Endodermal cell (in vitro differentiated cells): ENCODE measurements around the gene FAM43A. TPM values are rescaled to one million over a fixed set of nuclear protein-coding genes. Genes with fewer than 3 reads are reported as not detected.

Experiments used
- DNase-seq: peaks from one replicate; pipeline ENCODE4 v3.0.0-alpha.2; 2017
- H3K27ac ChIP-seq: 2 replicates; pipeline ENCODE4 v1.5.1; 2013; ENCODE audit warnings: mild to moderate bottlenecking, low read depth, low read length, moderate library complexity
- H3K27me3 ChIP-seq: 2 replicates; pipeline ENCODE4 v1.6.1; 2013; ENCODE audit warnings: mild to moderate bottlenecking, low read length, moderate library complexity; ENCODE audit not compliant: insufficient read depth, control insufficient read depth, poor library complexity, severe bottlenecking
- H3K36me3 ChIP-seq: 2 replicates; pipeline ENCODE4 v1.7.0; 2013; ENCODE audit warnings: mild to moderate bottlenecking, low read length, moderate library complexity; ENCODE audit not compliant: control insufficient read depth, insufficient read depth
- H3K4me1 ChIP-seq: one replicate; pipeline ENCODE4 v1.7.0; 2013; ENCODE audit warnings: low read length; ENCODE audit not compliant: control insufficient read depth, insufficient read depth
- H3K4me3 ChIP-seq: 2 replicates; pipeline ENCODE4 v1.5.1; 2013; ENCODE audit warnings: mild to moderate bottlenecking, low read length, moderate library complexity
- H3K9ac ChIP-seq: 2 replicates; pipeline ENCODE4 v1.6.1; 2013; ENCODE audit warnings: mild to moderate bottlenecking, low read length, moderate library complexity; ENCODE audit not compliant: poor library complexity, severe bottlenecking; ENCODE audit errors: extremely low read depth
- H3K9me3 ChIP-seq: 2 replicates; pipeline ENCODE4 v1.6.1; 2013; ENCODE audit warnings: mild to moderate bottlenecking, low read length, moderate library complexity; ENCODE audit not compliant: control insufficient read depth
- H3K27ac Mint-ChIP-seq: 2 replicates; pipeline ENCODE4 v1.8.0; 2020; ENCODE audit warnings: mixed read lengths
- H3K27me3 Mint-ChIP-seq: 2 replicates; pipeline ENCODE4 v1.8.0; 2021; ENCODE audit warnings: mild to moderate bottlenecking, mixed read lengths; ENCODE audit not compliant: insufficient read depth
- H3K36me3 Mint-ChIP-seq: 2 replicates; pipeline ENCODE4 v1.8.0; 2020; ENCODE audit warnings: low read depth, mixed read lengths
- H3K4me1 Mint-ChIP-seq: 2 replicates; pipeline ENCODE4 v1.8.0; 2020; ENCODE audit warnings: mixed read lengths
- H3K4me3 Mint-ChIP-seq: 2 replicates; pipeline ENCODE4 v1.8.0; 2020; ENCODE audit warnings: mild to moderate bottlenecking, moderate library complexity, mixed read lengths
- H3K9me3 Mint-ChIP-seq: 2 replicates; pipeline ENCODE4 v1.8.0; 2020; ENCODE audit warnings: mild to moderate bottlenecking, mixed read lengths
- WGBS, 2 experiments: methylation state at CpG; one replicate each; pipeline versions ENCODE4 v1.1.5 to v1.1.7; 2013; ENCODE audit warnings: missing lambda C conversion rate in 2 of 2, mixed read lengths in 1 of 2; ENCODE audit not compliant: insufficient coverage in 1 of 2, insufficient read length in 1 of 2; 5-methylcytosine and 5-hydroxymethylcytosine counted together
- total RNA-seq, 2 donors: library from RNA; stranded (reverse); fragmentation: NEBNext Ultra II Directional in 1 of 2; extraction: Animal tissue kit (Norgen Biotek cat#: 25700) in 1 of 2; gene quantifications; 2 replicates in 1 of 2; 3 replicates in 1 of 2; pipeline ENCODE4 v1.2.1, GENCODE V29; 2021
- TF ChIP-seq, protein P1 (sequence below): fragments of 200-600 bp; sonication (generic); conservative IDR thresholded peaks from 2 replicates; pipeline ENCODE4 v1.5.0; 2021; ENCODE audit warnings: antibody characterized with exemption, mild to moderate bottlenecking

FAM43A gene
- total RNA-seq, 2 donors from 2014 or later: 0.58 to 4.4 TPM

DNA sequence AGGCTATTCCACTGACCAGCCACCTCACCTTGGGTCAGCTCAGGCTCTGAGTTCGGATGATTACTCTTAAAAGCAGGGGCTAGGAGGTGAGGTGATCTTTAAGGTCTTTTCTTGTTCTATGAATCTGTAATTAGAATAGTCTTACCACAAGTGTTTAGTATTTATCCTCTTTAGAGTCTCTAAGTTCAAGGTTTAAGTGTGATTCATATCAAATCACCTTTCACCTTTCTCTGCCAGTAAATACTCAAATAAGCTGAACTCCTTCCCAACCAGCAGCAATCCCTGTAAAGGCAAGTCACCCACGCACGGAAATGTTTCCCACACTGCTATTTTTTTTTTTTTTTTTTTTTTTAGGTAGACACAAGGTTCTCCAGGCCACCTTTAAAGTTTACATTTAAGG lies 37.9 kb upstream of the FAM43A start:
- no peak overlapping the region for H3K27ac ChIP-seq
- no peak overlapping the region for H3K4me3 ChIP-seq
- no peak overlapping the region for H3K9ac ChIP-seq
- Mint-ChIP-seq H3K27ac (no peak overlapping the region), H3K4me1 (no peaks in the 10 kb centered on the region), H3K4me3 (no peak overlapping the region), H3K9me3 (no peaks in the 10 kb centered on the region), H3K36me3 (peaks cover 73% of the 10 kb centered on the region), H3K27me3 (no peaks in the 10 kb centered on the region)
- DNase-seq: no peak
- no peaks in the 10 kb centered on the region for H3K27me3 ChIP-seq
- 90 to 94% methylated on average over 2 to 3 of the region's 3 CpGs for WGBS, 2 experiments
- no peaks in the 10 kb centered on the region for H3K9me3 ChIP-seq
- peaks cover 84% of the 10 kb centered on the region for H3K36me3 ChIP-seq
- no peaks in the 10 kb centered on the region for H3K4me1 ChIP-seq
- TF ChIP-seq, protein P1, sequence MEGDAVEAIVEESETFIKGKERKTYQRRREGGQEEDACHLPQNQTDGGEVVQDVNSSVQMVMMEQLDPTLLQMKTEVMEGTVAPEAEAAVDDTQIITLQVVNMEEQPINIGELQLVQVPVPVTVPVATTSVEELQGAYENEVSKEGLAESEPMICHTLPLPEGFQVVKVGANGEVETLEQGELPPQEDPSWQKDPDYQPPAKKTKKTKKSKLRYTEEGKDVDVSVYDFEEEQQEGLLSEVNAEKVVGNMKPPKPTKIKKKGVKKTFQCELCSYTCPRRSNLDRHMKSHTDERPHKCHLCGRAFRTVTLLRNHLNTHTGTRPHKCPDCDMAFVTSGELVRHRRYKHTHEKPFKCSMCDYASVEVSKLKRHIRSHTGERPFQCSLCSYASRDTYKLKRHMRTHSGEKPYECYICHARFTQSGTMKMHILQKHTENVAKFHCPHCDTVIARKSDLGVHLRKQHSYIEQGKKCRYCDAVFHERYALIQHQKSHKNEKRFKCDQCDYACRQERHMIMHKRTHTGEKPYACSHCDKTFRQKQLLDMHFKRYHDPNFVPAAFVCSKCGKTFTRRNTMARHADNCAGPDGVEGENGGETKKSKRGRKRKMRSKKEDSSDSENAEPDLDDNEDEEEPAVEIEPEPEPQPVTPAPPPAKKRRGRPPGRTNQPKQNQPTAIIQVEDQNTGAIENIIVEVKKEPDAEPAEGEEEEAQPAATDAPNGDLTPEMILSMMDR: no peak

DNA sequence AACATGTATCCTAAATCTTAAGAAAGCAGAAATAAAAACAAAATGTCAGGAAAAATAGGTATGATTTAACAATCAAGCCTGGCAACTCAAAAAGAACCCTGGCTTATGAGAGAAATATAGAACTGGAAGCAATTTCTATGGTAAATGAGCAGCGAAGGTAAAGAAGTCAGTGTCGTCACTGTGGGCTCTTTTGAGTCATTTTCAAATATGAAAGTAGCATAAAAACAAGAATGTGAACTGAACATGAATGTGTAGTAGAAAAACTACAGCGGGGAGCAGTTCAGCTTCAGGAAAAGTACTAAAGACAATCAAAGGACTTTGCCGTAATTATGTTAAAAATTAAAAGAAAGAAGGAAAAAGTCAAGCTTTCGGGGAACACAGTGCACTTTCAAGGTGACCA lies 31.2 kb upstream of the FAM43A start:
- Histone ChIP-seq H3K9me3 (no peaks in the 10 kb centered on the region), H3K4me1 (no peaks in the 10 kb centered on the region), H3K27ac (no peak overlapping the region), H3K36me3 (peaks cover 77% of the 10 kb centered on the region), H3K27me3 (no peaks in the 10 kb centered on the region), H3K9ac (no peak overlapping the region), H3K4me3 (no peak overlapping the region)
- H3K27ac Mint-ChIP-seq: no peak overlapping the region
- H3K4me3 Mint-ChIP-seq: no peak overlapping the region
- TF ChIP-seq, protein P1: no peak
- 80 to 84% methylated on average over 5 of the region's 5 CpGs for WGBS, 2 experiments
- no peaks in the 10 kb centered on the region for H3K9me3 Mint-ChIP-seq
- H3K4me1 Mint-ChIP-seq: peaks cover 2% of the 10 kb centered on the region
- peaks cover 76% of the 10 kb centered on the region for H3K36me3 Mint-ChIP-seq
- no peak for DNase-seq
- H3K27me3 Mint-ChIP-seq: no peaks in the 10 kb centered on the region

DNA sequence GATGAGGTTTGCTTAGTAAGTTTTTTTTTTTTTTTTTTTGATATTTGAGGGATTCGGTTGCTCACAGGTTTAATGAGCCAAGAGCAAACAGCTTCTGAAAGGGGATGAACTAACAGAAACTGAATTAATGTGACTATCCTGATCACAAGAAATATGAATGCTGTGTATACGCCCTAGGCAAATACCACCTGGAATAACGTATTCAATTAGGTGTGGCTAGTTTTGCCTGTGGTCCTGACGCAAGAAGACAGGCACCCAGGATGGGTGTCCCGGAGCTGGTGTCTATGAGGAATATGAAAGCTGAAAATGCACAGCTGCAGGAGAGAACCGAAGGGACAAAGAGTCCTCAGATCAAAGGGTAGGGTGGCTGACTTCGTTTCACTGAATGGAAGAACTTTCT lies 28.2 kb upstream of the FAM43A start:
- 79 to 83% methylated on average over 7 of the region's 7 CpGs for WGBS, 2 experiments
- H3K27me3 Mint-ChIP-seq: no peaks in the 10 kb centered on the region
- H3K4me3 Mint-ChIP-seq: no peak overlapping the region
- no peak for DNase-seq
- Histone ChIP-seq H3K9ac (no peak overlapping the region), H3K27ac (no peak overlapping the region), H3K36me3 (peaks cover 73% of the 10 kb centered on the region), H3K4me3 (no peak overlapping the region), H3K9me3 (no peaks in the 10 kb centered on the region), H3K4me1 (no peaks in the 10 kb centered on the region), H3K27me3 (no peaks in the 10 kb centered on the region)
- peaks cover 68% of the 10 kb centered on the region for H3K36me3 Mint-ChIP-seq
- H3K9me3 Mint-ChIP-seq: no peaks in the 10 kb centered on the region
- TF ChIP-seq, protein P1: no peak
- H3K27ac Mint-ChIP-seq: no peak overlapping the region
- H3K4me1 Mint-ChIP-seq: peaks cover 2% of the 10 kb centered on the region
